ENCODE measurements around the gene ACTR3. TPM values are rescaled to one million over a fixed set of nuclear protein-coding genes. Genes with fewer than 3 reads are reported as not detected.

Gene ACTR3
- total RNA-seq, 1 donor = 315 TPM

GRCh38 chr2:113961000-113961399 lies 71.1 kb downstream of the ACTR3 start:
- H2AFZ ChIP-seq (ENCODE audit: low read length) = no peak overlapping the region
- peaks cover 10% of the 10 kb centered on the region for H3K4me1 ChIP-seq (ENCODE audit: insufficient read depth, low read length)
- no peaks in the 10 kb centered on the region for H3K9me3 ChIP-seq (ENCODE audit: low read depth, low read length)
- H4K20me1 ChIP-seq (ENCODE audit: insufficient read depth, low read length) = peaks cover 13% of the 10 kb centered on the region
- TF ChIP-seq, protein P1, sequence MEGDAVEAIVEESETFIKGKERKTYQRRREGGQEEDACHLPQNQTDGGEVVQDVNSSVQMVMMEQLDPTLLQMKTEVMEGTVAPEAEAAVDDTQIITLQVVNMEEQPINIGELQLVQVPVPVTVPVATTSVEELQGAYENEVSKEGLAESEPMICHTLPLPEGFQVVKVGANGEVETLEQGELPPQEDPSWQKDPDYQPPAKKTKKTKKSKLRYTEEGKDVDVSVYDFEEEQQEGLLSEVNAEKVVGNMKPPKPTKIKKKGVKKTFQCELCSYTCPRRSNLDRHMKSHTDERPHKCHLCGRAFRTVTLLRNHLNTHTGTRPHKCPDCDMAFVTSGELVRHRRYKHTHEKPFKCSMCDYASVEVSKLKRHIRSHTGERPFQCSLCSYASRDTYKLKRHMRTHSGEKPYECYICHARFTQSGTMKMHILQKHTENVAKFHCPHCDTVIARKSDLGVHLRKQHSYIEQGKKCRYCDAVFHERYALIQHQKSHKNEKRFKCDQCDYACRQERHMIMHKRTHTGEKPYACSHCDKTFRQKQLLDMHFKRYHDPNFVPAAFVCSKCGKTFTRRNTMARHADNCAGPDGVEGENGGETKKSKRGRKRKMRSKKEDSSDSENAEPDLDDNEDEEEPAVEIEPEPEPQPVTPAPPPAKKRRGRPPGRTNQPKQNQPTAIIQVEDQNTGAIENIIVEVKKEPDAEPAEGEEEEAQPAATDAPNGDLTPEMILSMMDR (IDR thresholded peaks at IDR 0.05; ENCODE audit: extremely low read depth, low read depth, low read length) = no peak
- DNase-seq (ENCODE audit: insufficient read length, low spot score, missing footprints) = no peak
- no peak overlapping the region for H3K4me2 ChIP-seq (ENCODE audit: insufficient read depth, low read length)
- peaks cover 16% of the 10 kb centered on the region for H3K79me2 ChIP-seq (ENCODE audit: insufficient read depth, low read length)
- H3K27ac ChIP-seq (ENCODE audit: low read depth, low read length) = no peak overlapping the region
- no peak overlapping the region for H3K4me3 ChIP-seq (ENCODE audit: insufficient read depth, low read length)
- H3K36me3 ChIP-seq (ENCODE audit: insufficient read depth, low read length) = peaks cover 30% of the 10 kb centered on the region
- H3K27me3 ChIP-seq (ENCODE audit: insufficient read depth, low read length) = no peaks in the 10 kb centered on the region

DNA sequence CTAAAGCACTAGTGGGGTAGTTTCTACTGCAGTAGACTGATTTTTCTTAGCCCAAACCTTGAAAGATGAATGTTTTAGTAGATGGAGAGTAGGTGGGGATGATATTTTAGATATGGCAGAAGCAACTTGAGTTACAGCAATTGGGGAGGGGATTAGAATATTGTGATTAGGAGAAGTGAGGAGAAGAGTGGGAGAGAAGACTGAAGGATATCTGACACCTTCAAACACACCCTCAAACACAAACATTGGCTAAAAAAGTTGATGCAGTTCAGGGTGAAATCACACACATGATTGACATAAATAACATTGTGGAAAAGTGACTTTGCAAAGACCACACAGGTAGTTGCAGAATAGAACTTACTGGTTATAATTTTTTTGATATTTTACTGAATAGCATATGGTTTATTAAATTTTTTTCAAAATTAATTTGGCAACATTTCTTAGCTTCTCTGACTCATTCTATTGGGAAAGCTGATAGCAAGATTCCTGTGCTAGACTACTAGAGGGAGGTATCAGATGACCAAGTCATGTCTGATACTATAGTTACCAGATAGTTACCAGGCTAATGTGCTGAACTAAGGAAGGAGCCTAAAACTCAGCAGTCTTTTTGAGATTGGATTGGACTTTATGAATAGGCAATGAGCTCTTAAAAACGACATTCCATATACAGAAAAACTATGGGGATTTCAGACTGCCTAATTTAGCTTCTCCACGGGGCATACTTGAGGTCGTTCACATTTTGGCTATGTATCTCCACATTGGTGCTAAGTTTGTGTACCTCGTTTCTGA lies 73.0 kb downstream of the ACTR3 start:
- peak overlapping the region; percentile 15 for H3K4me2 ChIP-seq (ENCODE audit: insufficient read depth, low read length)
- no peak overlapping the region for H2AFZ ChIP-seq (ENCODE audit: low read length)
- H3K4me1 ChIP-seq (ENCODE audit: insufficient read depth, low read length) = peaks cover 16% of the 10 kb centered on the region
- no peaks in the 10 kb centered on the region for H3K27me3 ChIP-seq (ENCODE audit: insufficient read depth, low read length)
- DNase-seq (ENCODE audit: insufficient read length, low spot score, missing footprints) = no peak
- no peaks in the 10 kb centered on the region for H3K9me3 ChIP-seq (ENCODE audit: low read depth, low read length)
- H3K36me3 ChIP-seq (ENCODE audit: insufficient read depth, low read length) = peaks cover 13% of the 10 kb centered on the region
- H4K20me1 ChIP-seq (ENCODE audit: insufficient read depth, low read length) = peaks cover 13% of the 10 kb centered on the region
- peak overlapping the region; percentile 53 for H3K27ac ChIP-seq (ENCODE audit: low read depth, low read length)
- peaks cover 6% of the 10 kb centered on the region for H3K79me2 ChIP-seq (ENCODE audit: insufficient read depth, low read length)
- H3K4me3 ChIP-seq (ENCODE audit: insufficient read depth, low read length) = no peak overlapping the region
- TF ChIP-seq, protein P1 (IDR thresholded peaks at IDR 0.05; ENCODE audit: extremely low read depth, low read depth, low read length) = no peak

DNA sequence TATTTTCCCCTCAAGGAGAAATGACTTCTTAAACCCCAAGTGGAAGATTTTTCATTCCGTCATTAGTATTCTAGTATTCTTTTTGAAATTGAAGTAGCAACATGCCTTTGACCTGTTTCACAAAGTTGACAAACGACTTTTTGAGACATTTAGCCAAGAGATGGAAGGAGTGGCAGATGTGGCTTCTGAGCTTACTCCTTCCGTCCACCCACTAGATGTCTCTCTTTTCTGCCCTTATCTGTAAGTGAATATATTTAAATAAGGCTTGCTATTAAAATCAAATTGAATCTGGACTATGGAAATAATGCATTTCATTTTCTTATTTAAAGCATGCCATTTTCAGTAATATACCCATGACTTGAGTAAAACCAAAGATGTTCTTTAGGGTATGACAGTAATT lies 74.1 kb downstream of the ACTR3 start:
- no peak for DNase-seq (ENCODE audit: insufficient read length, low spot score, missing footprints)
- TF ChIP-seq, protein P1 (IDR thresholded peaks at IDR 0.05; ENCODE audit: extremely low read depth, low read depth, low read length) = peak; percentile 9
- Histone ChIP-seq H3K4me2 (ENCODE audit: insufficient read depth, low read length) (no peak overlapping the region), H3K9me3 (ENCODE audit: low read depth, low read length) (no peaks in the 10 kb centered on the region), H3K4me1 (ENCODE audit: insufficient read depth, low read length) (peaks cover 16% of the 10 kb centered on the region), H3K36me3 (ENCODE audit: insufficient read depth, low read length) (peaks cover 22% of the 10 kb centered on the region), H3K27ac (ENCODE audit: low read depth, low read length) (peak overlapping the region; percentile 4), H3K79me2 (ENCODE audit: insufficient read depth, low read length) (peaks cover 6% of the 10 kb centered on the region), H3K4me3 (ENCODE audit: insufficient read depth, low read length) (no peak overlapping the region), H2AFZ (ENCODE audit: low read length) (no peak overlapping the region), H3K27me3 (ENCODE audit: insufficient read depth, low read length) (no peaks in the 10 kb centered on the region), H4K20me1 (ENCODE audit: insufficient read depth, low read length) (peaks cover 9% of the 10 kb centered on the region)

DNA sequence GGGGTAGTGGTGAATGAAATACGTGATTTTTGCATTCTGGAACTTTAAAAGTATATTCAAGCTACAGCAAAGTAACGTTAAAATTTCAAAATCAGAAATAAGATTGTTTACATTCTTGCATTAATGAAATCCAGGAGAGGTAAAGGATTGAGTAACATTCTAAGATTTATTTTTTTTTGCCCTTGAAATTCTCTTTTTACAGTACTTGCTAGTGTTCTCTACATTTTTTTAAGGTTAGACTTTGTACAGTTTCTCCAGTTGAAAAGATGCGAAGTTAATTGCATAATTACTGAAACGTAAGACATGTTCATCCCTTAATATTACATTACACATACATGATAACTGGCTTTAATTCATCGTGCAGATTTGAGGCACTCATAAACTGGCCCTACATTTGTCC lies 74.5 kb downstream of the ACTR3 start:
- Histone ChIP-seq H4K20me1 (ENCODE audit: insufficient read depth, low read length) (peaks cover 7% of the 10 kb centered on the region), H3K4me2 (ENCODE audit: insufficient read depth, low read length) (no peak overlapping the region), H2AFZ (ENCODE audit: low read length) (no peak overlapping the region)

More for the DNA sequence above, 74.5 kb downstream of the ACTR3 start:
- no peaks in the 10 kb centered on the region for H3K9me3 ChIP-seq (ENCODE audit: low read depth, low read length)
- TF ChIP-seq, protein P1 (IDR thresholded peaks at IDR 0.05; ENCODE audit: extremely low read depth, low read depth, low read length) = no peak
- peaks cover 24% of the 10 kb centered on the region for H3K36me3 ChIP-seq (ENCODE audit: insufficient read depth, low read length)
- H3K4me1 ChIP-seq (ENCODE audit: insufficient read depth, low read length) = peaks cover 16% of the 10 kb centered on the region
- H3K4me3 ChIP-seq (ENCODE audit: insufficient read depth, low read length) = no peak overlapping the region
- H3K27me3 ChIP-seq (ENCODE audit: insufficient read depth, low read length) = no peaks in the 10 kb centered on the region
- no peak overlapping the region for H3K27ac ChIP-seq (ENCODE audit: low read depth, low read length)
- DNase-seq (ENCODE audit: insufficient read length, low spot score, missing footprints) = no peak
- H3K79me2 ChIP-seq (ENCODE audit: insufficient read depth, low read length) = peaks cover 1% of the 10 kb centered on the region
